Measurements from ENCODE around the gene NPHP1. TPM values are rescaled to one million over a fixed set of nuclear protein-coding genes. Genes with fewer than 3 reads are reported as not detected.

NPHP1 gene
- total and polyA plus RNA-seq, 3 experiments from 2014 or later, result 1.0 to 2.5 (median 1.9) TPM

DNA sequence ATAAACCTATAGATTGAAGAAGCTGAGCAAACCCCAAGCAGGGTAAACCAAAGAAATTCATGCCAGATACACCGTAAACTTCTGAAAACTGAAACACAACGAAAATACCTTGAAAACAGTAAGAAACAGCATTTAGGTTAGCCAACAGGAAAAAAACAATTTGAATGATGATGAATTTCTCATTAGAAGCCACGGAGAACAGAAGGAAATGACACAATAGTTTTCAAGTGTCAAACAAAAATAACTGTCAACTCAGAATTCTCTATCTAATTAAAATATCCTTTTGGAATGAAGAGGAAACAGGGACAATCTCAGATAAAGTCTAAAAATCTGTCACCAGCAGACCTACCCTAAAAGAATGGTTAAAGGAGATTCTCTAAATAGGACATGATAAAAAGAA is 51.9 kb downstream of the NPHP1 start:
- no peak for DNase-seq
- Histone ChIP-seq H3K27ac (ENCODE audit: low read depth, low read length) (no peak overlapping the region), H3K9me3 (ENCODE audit: low read length) (no peaks in the 10 kb centered on the region), H3K4me3 (ENCODE audit: low read length) (no peak overlapping the region), H3K36me3 (ENCODE audit: insufficient read depth, low read length) (no peaks in the 10 kb centered on the region), H3K27me3 (ENCODE audit: insufficient read depth, low read length, poor library complexity, severe bottlenecking) (no peaks in the 10 kb centered on the region), H3K4me1 (ENCODE audit: insufficient read depth, low read length) (no peaks in the 10 kb centered on the region)
- Mint-ChIP-seq H3K9me3 (peaks cover 7 to 15% (median 8%) of the 10 kb centered on the region in 5 donors), H3K36me3 (peaks cover 0 to 8% (median 0%) of the 10 kb centered on the region in 3 donors), H3K4me1 (peaks cover 0 to 6% (median 5%) of the 10 kb centered on the region in 3 donors), H3K27me3 (peaks cover 4 to 7% of the 10 kb centered on the region in 2 donors), H3K4me3 (no peak overlapping the region), H3K27ac (peak overlapping the region in 1 of 8 donors; percentile 16)
- CTCF ChIA-PET, result no interaction called here
- POLR2A ChIA-PET, result no interaction called here

DNA sequence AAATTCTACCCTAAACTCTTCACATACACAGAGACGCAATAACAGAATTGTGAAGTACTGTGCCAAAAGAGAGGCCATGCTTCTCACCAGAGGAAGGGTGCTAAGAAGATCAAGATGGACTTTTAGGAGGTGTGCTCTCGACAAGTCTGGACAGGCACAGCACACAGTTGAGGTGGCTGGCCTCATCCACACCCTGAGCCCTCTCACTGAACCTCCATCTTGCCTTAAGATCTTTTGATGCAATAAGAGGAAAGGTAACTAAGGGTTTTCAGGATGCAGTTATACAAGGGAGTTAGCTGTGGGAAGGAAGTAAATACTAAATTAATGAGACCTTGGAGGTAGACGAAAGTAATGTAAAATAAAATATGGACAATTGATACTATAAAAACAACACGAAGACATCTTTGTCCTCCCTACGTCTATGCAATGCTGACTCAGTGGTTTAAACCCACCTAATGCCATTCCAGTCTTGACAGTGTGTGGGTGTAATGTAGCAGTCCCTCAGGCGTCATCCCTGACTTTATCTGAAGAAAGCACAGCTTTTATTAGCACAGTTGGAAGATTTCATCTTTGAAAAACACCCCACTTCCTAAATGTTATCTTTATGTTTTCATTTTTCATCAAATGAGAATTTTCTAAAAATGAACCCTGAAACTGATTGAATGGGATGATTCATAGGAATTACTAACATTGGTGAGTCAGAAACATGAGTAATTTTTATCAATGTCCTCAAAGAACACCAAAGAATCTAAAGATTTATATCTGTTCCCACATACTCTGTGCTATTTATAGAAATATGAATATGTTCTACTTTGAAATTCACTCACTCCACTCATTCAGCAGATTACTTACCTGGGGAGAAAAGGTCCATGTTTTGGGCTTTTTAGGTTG is 55.2 kb downstream of the NPHP1 start:
- no peak overlapping the region for H3K4me3 Mint-ChIP-seq
- H3K4me3 ChIP-seq (ENCODE audit: low read length), result no peak overlapping the region

DNA sequence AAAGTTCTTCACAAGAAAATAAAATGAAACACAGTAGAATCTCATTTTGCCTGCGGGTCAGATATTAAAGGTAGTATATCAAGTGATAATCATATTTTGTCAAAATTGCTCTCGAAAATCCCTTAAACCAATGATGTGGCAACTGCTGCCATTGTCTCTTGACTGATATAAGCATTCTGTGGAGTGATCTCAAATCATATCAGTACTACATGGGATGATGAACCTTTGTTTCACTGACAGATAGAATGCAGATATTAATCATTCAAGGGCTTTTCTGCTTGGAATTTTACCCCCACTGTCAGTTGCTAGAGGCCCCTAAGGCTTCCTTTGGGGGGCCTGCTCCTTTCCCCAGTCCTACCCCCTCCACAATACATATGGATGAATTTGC is 57.9 kb downstream of the NPHP1 start:
- H3K27ac ChIP-seq (ENCODE audit: low read depth, low read length), result no peak overlapping the region
- no peaks in the 10 kb centered on the region for H3K36me3 ChIP-seq (ENCODE audit: insufficient read depth, low read length)
- peaks cover 6 to 10% of the 10 kb centered on the region in 2 donors for H3K27me3 Mint-ChIP-seq
- no peak overlapping the region for H3K27ac Mint-ChIP-seq
- POLR2A ChIA-PET, result no interaction called here
- no peaks in the 10 kb centered on the region for H3K4me1 ChIP-seq (ENCODE audit: insufficient read depth, low read length)
- CTCF ChIA-PET, result no interaction called here
- H3K4me3 Mint-ChIP-seq, result no peak overlapping the region
- H3K4me1 Mint-ChIP-seq, result no peaks in the 10 kb centered on the region
- no peaks in the 10 kb centered on the region for H3K27me3 ChIP-seq (ENCODE audit: insufficient read depth, low read length, poor library complexity, severe bottlenecking)
- no peaks in the 10 kb centered on the region for H3K9me3 ChIP-seq (ENCODE audit: low read length)
- no peak overlapping the region for H3K4me3 ChIP-seq (ENCODE audit: low read length)
- no peaks in the 10 kb centered on the region for H3K36me3 Mint-ChIP-seq
- DNase-seq, result no peak
- peaks cover 0 to 2% (median 0%) of the 10 kb centered on the region in 5 donors for H3K9me3 Mint-ChIP-seq

More for the DNA sequence above, 55.2 kb downstream of the NPHP1 start:
- H3K9me3 ChIP-seq (ENCODE audit: low read length), result no peaks in the 10 kb centered on the region
- Mint-ChIP-seq H3K27ac (no peak overlapping the region), H3K36me3 (peaks cover 0 to 7% (median 0%) of the 10 kb centered on the region in 3 donors), H3K9me3 (peaks cover 7 to 15% (median 8%) of the 10 kb centered on the region in 5 donors), H3K27me3 (peaks cover 4 to 10% of the 10 kb centered on the region in 2 donors), H3K4me1 (no peaks in the 10 kb centered on the region)
- ChIA-PET POLR2A (no interaction called here), CTCF (no interaction called here)
- no peak overlapping the region for H3K27ac ChIP-seq (ENCODE audit: low read depth, low read length)
- H3K36me3 ChIP-seq (ENCODE audit: insufficient read depth, low read length), result no peaks in the 10 kb centered on the region
- no peaks in the 10 kb centered on the region for H3K4me1 ChIP-seq (ENCODE audit: insufficient read depth, low read length)
- no peaks in the 10 kb centered on the region for H3K27me3 ChIP-seq (ENCODE audit: insufficient read depth, low read length, poor library complexity, severe bottlenecking)
- DNase-seq, result no peak

DNA sequence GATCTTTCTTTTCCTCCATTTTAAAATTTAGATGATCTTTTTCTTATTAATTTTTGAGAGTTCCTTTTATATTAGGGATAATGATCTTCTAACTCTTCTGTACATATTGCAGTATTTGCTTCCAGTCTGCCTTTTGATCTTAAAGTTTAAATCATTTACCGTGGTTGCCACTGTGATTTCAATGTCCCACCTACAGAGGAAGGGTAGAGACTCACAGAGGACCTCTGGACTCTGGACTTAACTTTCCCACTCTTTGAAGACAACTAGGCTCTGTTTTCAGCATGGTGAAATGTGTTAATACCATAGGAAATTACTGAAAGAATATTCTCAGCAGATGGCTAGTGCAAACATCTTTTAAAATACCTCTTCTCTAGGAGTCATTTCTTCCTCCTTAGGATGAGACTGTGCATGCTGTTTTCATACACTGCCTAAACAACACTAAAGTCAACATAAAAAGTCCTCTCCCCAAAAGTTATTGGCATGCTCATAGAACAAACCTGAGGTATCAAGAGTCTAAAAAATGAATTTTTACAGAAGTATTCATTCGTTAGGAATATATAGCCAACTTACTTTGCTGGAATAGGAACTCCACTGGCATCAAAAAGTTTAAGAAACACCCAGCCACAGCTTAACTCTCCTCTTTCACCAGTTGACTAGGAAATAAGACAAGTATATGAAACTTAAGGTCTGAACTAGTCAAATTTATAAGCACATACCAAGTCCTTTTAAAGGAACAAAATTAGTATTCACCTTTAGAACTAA is 58.4 kb downstream of the NPHP1 start:
- Mint-ChIP-seq H3K36me3 (no peaks in the 10 kb centered on the region), H3K4me3 (no peak overlapping the region), H3K9me3 (peaks cover 0 to 2% (median 0%) of the 10 kb centered on the region in 5 donors), H3K4me1 (no peaks in the 10 kb centered on the region), H3K27ac (no peak overlapping the region), H3K27me3 (peaks cover 6 to 10% of the 10 kb centered on the region in 2 donors)
- DNase-seq, result no peak
- CTCF ChIA-PET, result no interaction called here
- no peaks in the 10 kb centered on the region for H3K4me1 ChIP-seq (ENCODE audit: insufficient read depth, low read length)
- no peaks in the 10 kb centered on the region for H3K36me3 ChIP-seq (ENCODE audit: insufficient read depth, low read length)
- POLR2A ChIA-PET, result no interaction called here
- H3K4me3 ChIP-seq (ENCODE audit: low read length), result no peak overlapping the region
- no peak overlapping the region for H3K27ac ChIP-seq (ENCODE audit: low read depth, low read length)
- no peaks in the 10 kb centered on the region for H3K9me3 ChIP-seq (ENCODE audit: low read length)
- no peaks in the 10 kb centered on the region for H3K27me3 ChIP-seq (ENCODE audit: insufficient read depth, low read length, poor library complexity, severe bottlenecking)

DNA sequence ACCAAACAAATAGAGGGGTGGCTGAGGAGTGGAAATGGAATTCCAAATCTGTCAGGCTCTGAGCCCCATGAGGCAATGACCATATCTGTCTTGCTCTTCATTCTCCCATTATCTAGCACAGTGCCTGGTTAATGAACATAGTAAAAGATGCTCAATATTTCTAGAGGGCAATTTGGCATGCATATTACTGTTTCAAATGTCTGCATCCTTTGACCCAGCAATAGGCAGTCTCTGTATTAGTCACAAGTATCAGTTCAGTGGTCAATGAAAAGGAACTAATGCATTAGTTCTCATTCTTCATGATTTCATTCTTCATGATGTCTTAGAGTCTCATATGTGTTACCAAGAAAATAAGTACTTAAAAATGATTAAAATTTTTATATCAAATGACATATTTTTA is 60.8 kb downstream of the NPHP1 start:
- Mint-ChIP-seq H3K27me3 (peaks cover 3 to 6% of the 10 kb centered on the region in 2 donors), H3K9me3 (peaks cover 0 to 2% (median 0%) of the 10 kb centered on the region in 5 donors), H3K27ac (no peak overlapping the region), H3K4me1 (no peaks in the 10 kb centered on the region), H3K36me3 (no peaks in the 10 kb centered on the region), H3K4me3 (no peak overlapping the region)
- ChIA-PET POLR2A (no interaction called here), CTCF (no interaction called here)
- no peaks in the 10 kb centered on the region for H3K36me3 ChIP-seq (ENCODE audit: insufficient read depth, low read length)
- no peak overlapping the region for H3K4me3 ChIP-seq (ENCODE audit: low read length)
- DNase-seq, result no peak
- H3K4me1 ChIP-seq (ENCODE audit: insufficient read depth, low read length), result no peaks in the 10 kb centered on the region
- no peak overlapping the region for H3K27ac ChIP-seq (ENCODE audit: low read depth, low read length)
- H3K27me3 ChIP-seq (ENCODE audit: insufficient read depth, low read length, poor library complexity, severe bottlenecking), result no peaks in the 10 kb centered on the region
- H3K9me3 ChIP-seq (ENCODE audit: low read length), result no peaks in the 10 kb centered on the region

GRCh38 chr2:110140401-110140800 is 64.4 kb downstream of the NPHP1 start:
- Histone ChIP-seq H3K9me3 (ENCODE audit: low read length) (no peaks in the 10 kb centered on the region), H3K4me1 (ENCODE audit: insufficient read depth, low read length) (no peaks in the 10 kb centered on the region), H3K27ac (ENCODE audit: low read depth, low read length) (no peak overlapping the region), H3K27me3 (ENCODE audit: insufficient read depth, low read length, poor library complexity, severe bottlenecking) (no peaks in the 10 kb centered on the region), H3K4me3 (ENCODE audit: low read length) (no peak overlapping the region), H3K36me3 (ENCODE audit: insufficient read depth, low read length) (no peaks in the 10 kb centered on the region)
- no peak for DNase-seq
- H3K27ac Mint-ChIP-seq, result no peak overlapping the region
- H3K9me3 Mint-ChIP-seq, result no peaks in the 10 kb centered on the region
- no peak overlapping the region for H3K4me3 Mint-ChIP-seq
- no peaks in the 10 kb centered on the region for H3K4me1 Mint-ChIP-seq
- H3K27me3 Mint-ChIP-seq, result peaks cover 0 to 2% of the 10 kb centered on the region in 2 donors
- POLR2A ChIA-PET, result no interaction called here
- CTCF ChIA-PET, result no interaction called here
- H3K36me3 Mint-ChIP-seq, result no peaks in the 10 kb centered on the region

DNA sequence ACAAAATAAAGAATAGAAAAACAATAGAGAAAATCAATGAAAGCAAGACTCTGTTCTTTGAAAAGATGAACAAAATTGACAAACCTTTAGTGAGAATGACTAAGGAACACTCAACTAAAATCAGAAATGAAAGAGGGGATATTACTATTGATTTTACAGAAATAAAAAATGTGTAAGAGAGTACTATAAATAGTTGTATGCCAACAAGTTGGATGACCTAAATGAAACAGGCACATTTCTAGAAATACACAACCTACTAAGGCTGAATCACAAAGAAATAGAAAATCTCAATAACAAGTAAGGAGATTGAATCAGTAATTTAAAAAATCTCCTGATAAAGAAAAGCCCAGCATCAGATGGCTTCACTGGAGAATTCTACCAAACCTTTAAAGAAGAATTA is 70.8 kb downstream of the NPHP1 start:
- Histone ChIP-seq H3K27ac (ENCODE audit: low read depth, low read length) (no peak overlapping the region), H3K4me1 (ENCODE audit: insufficient read depth, low read length) (no peaks in the 10 kb centered on the region), H3K4me3 (ENCODE audit: low read length) (no peak overlapping the region), H3K27me3 (ENCODE audit: insufficient read depth, low read length, poor library complexity, severe bottlenecking) (no peaks in the 10 kb centered on the region), H3K9me3 (ENCODE audit: low read length) (no peaks in the 10 kb centered on the region), H3K36me3 (ENCODE audit: insufficient read depth, low read length) (no peaks in the 10 kb centered on the region)
- POLR2A ChIA-PET, result no interaction called here
- Mint-ChIP-seq H3K27ac (peak overlapping the region in 1 of 8 donors; percentile 72), H3K4me1 (no peaks in the 10 kb centered on the region), H3K9me3 (peaks cover 16 to 22% (median 20%) of the 10 kb centered on the region in 5 donors), H3K27me3 (peaks cover 6 to 7% of the 10 kb centered on the region in 2 donors), H3K36me3 (peaks cover 0 to 14% (median 0%) of the 10 kb centered on the region in 3 donors), H3K4me3 (no peak overlapping the region)
- no peak for DNase-seq
- CTCF ChIA-PET, result no interaction called here

DNA sequence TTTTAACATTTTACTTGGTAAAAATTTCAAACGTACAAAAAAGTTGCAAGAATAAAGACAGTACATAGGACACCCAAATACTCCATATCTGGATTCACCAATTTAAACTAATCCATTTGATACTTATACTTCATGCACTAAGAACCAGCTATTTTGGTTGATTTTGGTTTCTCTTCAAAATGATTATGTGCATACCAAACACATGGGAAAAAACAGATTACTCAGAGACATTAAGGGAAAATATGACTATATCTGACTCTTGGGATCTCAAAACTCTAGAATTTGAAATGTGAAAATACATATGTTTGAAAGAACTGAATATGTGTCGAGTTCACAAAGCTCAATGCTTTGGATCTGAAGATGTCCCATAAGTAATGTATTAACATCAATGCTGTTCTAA is 73.6 kb downstream of the NPHP1 start:
- CTCF ChIA-PET, result no interaction called here
- H3K27me3 ChIP-seq (ENCODE audit: insufficient read depth, low read length, poor library complexity, severe bottlenecking), result no peaks in the 10 kb centered on the region
- Mint-ChIP-seq H3K4me3 (no peak overlapping the region), H3K27me3 (peaks cover 6 to 7% of the 10 kb centered on the region in 2 donors), H3K9me3 (peaks cover 16 to 22% (median 20%) of the 10 kb centered on the region in 5 donors), H3K36me3 (peaks cover 0 to 14% (median 0%) of the 10 kb centered on the region in 3 donors), H3K4me1 (no peaks in the 10 kb centered on the region), H3K27ac (no peak overlapping the region)
- no peak for DNase-seq
- POLR2A ChIA-PET, result no interaction called here
- H3K36me3 ChIP-seq (ENCODE audit: insufficient read depth, low read length), result no peaks in the 10 kb centered on the region
- H3K9me3 ChIP-seq (ENCODE audit: low read length), result no peaks in the 10 kb centered on the region
- no peak overlapping the region for H3K27ac ChIP-seq (ENCODE audit: low read depth, low read length)
- no peaks in the 10 kb centered on the region for H3K4me1 ChIP-seq (ENCODE audit: insufficient read depth, low read length)
- H3K4me3 ChIP-seq (ENCODE audit: low read length), result no peak overlapping the region

All from CD8-positive, alpha-beta memory T cell (primary cell).